A673 (cell line): ENCODE measurements around the gene MEIKIN. TPM values are rescaled to one million over a fixed set of nuclear protein-coding genes. Genes with fewer than 3 reads are reported as not detected.

Experiments used
- BruUV-seq: library from RNA; stranded (reverse); fragments of 400-500 nt; replicated peaks from 2 replicates; lab custom pipeline; 2021; lab: Mats Ljungman, UMichigan
- CTCF ChIA-PET: fragments of 300-600 bp; sonication (Branson Sonifier 250); formaldehyde crosslinking; loops from one replicate; lab custom pipeline; 2022; ENCODE audit warnings: antibody characterized with exemption; lab: Charles Lee
- POLR2A ChIA-PET: fragments of 300-600 bp; sonication (Branson Sonifier 250); formaldehyde crosslinking; loops from one replicate; lab custom pipeline; 2022; ENCODE audit warnings: antibody characterized with exemption; ENCODE audit not compliant: low non-redundant PET; lab: Charles Lee
- DNase-seq: peaks from one replicate; pipeline ENCODE4 v3.0.0-alpha.2; 2015; ENCODE audit warnings: low spot score
- H3K27ac ChIP-seq: fragments of 200-600 bp; sonication (generic); 2 replicates; pipeline ENCODE4 v1.5.1; 2016; ENCODE audit warnings: mixed run types, low read depth, mild to moderate bottlenecking, mixed read lengths, antibody characterized with exemption, low read length; ENCODE audit not compliant: poor library complexity, severe bottlenecking
- H3K27me3 ChIP-seq: fragments of 200-600 bp; sonication (generic); replicated peaks from 2 replicates; pipeline ENCODE4 v1.6.1; 2017; ENCODE audit warnings: mixed run types, low read depth, mild to moderate bottlenecking, mixed read lengths, antibody characterized with exemption, low read length; ENCODE audit not compliant: insufficient read depth, poor library complexity
- H3K36me3 ChIP-seq: fragments of 200-600 bp; sonication (generic); 2 replicates; pipeline ENCODE4 v1.6.1; 2016; ENCODE audit warnings: mixed run types, mild to moderate bottlenecking, mixed read lengths, antibody characterized with exemption, low read length; ENCODE audit not compliant: insufficient read depth, poor library complexity, severe bottlenecking
- H3K4me1 ChIP-seq: fragments of 200-600 bp; sonication (generic); 2 replicates; pipeline ENCODE4 v1.6.1; 2017; ENCODE audit warnings: mixed run types, mild to moderate bottlenecking, mixed read lengths, antibody characterized with exemption, low read length; ENCODE audit not compliant: insufficient read depth, poor library complexity, severe bottlenecking
- H3K4me3 ChIP-seq: fragments of 200-600 bp; sonication (generic); 2 replicates; pipeline ENCODE4 v1.5.1; 2016; ENCODE audit warnings: low read depth, mixed run types, mild to moderate bottlenecking, mixed read lengths, low read length; ENCODE audit not compliant: poor library complexity, severe bottlenecking
- H3K9me3 ChIP-seq: fragments of 200-600 bp; sonication (generic); 2 replicates; pipeline ENCODE4 v1.6.1; 2016; ENCODE audit warnings: mixed run types, low read depth, mild to moderate bottlenecking, mixed read lengths, antibody characterized with exemption, low read length; ENCODE audit not compliant: poor library complexity, severe bottlenecking
- EZH2 ChIP-seq: fragments of 200-600 bp; sonication (generic); IDR thresholded peaks from 2 replicates; pipeline ENCODE4 v1.6.1; 2017; ENCODE audit warnings: borderline replicate concordance, low read depth, mild to moderate bottlenecking, mixed read lengths, antibody characterized with exemption, low read length; ENCODE audit not compliant: poor library complexity, severe bottlenecking
- intact Hi-C: fragments of 100-400 bp; cut with micrococcal nuclease; formaldehyde crosslinking; loops from one replicate; pipeline ENCODE4 v1.10.0; 2022; ENCODE audit not compliant: unreplicated experiment
- total RNA-seq: library from RNA; stranded (reverse); gene quantifications from 2 replicates; pipeline ENCODE4 v1.2.3, GENCODE V29; 2021
- TF ChIP-seq, protein P1 (sequence below): fragments of 300-800, 200-600 bp; sonication (generic); conservative IDR thresholded peaks from 2 replicates; pipeline ENCODE4 v1.5.1; 2017; ENCODE audit warnings: low read depth, mild to moderate bottlenecking, antibody characterized with exemption, low read length, moderate library complexity, mixed read lengths

Gene MEIKIN
- total RNA-seq, 1 experiment from 2014 or later = not detected

DNA sequence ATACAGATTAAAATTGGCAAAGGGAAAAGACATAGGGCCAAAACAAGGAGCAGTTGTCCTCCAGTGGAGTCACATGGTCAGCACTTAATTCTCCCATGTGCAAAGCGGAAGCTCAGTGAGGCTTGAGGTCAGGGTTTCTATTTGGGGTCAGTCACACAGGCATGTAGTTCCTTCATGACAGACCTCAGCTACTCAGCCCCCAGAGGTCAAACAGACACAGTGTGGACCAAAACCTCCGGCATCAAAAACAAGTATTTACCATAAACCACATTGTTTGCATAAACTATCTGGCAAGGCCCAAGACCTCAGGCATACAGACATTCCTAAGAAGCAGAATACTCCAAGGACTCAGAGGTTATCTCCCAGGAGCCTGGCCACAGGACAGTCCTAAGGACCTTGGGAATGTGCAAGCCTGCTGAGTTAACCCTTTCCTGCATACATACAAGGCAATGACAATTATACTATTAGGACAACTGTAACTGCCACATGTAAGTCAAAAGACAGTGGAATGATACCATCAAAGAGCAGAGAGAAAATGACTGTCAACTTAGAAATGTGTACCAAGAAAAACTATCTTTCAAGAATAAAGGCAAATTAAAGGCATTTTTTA is 120.0 kb downstream of the MEIKIN start:
- BruUV-seq = no TSS peak
- Histone ChIP-seq H3K4me1 (no peaks in the 10 kb centered on the region), H3K36me3 (no peaks in the 10 kb centered on the region), H3K9me3 (no peaks in the 10 kb centered on the region), H3K4me3 (no peak overlapping the region), H3K27me3 (peaks cover 6% of the 10 kb centered on the region), H3K27ac (no peak overlapping the region)
- ChIA-PET CTCF (no interaction called here), POLR2A (no interaction called here)
- DNase-seq = no peak
- intact Hi-C loops = no loop called here
- TF ChIP-seq EZH2 = no peak
- TF ChIP-seq, protein P1, sequence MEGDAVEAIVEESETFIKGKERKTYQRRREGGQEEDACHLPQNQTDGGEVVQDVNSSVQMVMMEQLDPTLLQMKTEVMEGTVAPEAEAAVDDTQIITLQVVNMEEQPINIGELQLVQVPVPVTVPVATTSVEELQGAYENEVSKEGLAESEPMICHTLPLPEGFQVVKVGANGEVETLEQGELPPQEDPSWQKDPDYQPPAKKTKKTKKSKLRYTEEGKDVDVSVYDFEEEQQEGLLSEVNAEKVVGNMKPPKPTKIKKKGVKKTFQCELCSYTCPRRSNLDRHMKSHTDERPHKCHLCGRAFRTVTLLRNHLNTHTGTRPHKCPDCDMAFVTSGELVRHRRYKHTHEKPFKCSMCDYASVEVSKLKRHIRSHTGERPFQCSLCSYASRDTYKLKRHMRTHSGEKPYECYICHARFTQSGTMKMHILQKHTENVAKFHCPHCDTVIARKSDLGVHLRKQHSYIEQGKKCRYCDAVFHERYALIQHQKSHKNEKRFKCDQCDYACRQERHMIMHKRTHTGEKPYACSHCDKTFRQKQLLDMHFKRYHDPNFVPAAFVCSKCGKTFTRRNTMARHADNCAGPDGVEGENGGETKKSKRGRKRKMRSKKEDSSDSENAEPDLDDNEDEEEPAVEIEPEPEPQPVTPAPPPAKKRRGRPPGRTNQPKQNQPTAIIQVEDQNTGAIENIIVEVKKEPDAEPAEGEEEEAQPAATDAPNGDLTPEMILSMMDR = no peak

DNA sequence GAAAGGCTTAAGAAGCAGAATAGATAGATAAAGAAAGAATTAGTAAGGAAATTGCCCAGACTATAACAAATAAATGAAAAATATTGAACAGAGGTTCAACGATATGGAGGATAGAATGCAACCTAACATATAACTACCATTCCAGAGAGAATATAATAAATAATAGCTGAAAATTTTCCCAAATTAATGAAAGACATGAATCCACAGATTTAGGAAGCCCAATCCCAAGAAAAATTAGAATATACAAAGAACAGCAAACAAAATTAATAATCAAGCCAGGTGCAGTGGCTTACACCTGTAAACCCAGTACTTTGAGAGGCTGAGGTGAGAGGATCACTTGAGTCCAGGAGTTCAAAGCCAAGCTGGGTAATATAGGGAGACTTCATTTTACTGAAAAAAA is 120.8 kb downstream of the MEIKIN start:
- no peak for DNase-seq
- intact Hi-C loops = no loop called here
- Histone ChIP-seq H3K4me3 (no peak overlapping the region), H3K4me1 (no peaks in the 10 kb centered on the region), H3K27me3 (peaks cover 6% of the 10 kb centered on the region), H3K27ac (no peak overlapping the region), H3K36me3 (no peaks in the 10 kb centered on the region), H3K9me3 (no peaks in the 10 kb centered on the region)
- BruUV-seq = no TSS peak
- ChIA-PET CTCF (no interaction called here), POLR2A (no interaction called here)
- TF ChIP-seq, protein P1 = no peak
- TF ChIP-seq EZH2 = no peak

DNA sequence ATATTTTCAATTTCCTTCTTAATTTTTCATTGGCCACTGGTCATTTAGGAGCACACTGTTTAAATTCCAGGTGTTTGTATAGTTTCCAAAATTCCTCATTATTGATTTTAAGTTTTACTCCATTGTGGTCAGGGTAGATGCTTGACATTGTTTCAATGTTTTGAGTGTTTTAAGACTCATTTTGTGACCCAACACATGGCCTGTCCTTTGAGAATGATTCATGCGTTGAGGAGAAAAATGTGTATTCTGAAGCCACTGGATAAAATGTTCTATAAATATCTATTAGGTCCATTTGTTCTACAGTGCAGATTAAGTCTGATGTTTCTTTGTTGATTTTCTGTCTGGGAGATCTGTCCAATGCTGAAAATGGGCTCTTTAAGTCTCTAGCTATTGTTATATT is 124.2 kb downstream of the MEIKIN start:
- DNase-seq = no peak
- H3K36me3 ChIP-seq = no peaks in the 10 kb centered on the region
- ChIA-PET CTCF (no interaction called here), POLR2A (no interaction called here)
- H3K27ac ChIP-seq = no peak overlapping the region
- H3K4me1 ChIP-seq = no peaks in the 10 kb centered on the region
- intact Hi-C loops = no loop called here
- no peak for TF ChIP-seq EZH2
- TF ChIP-seq, protein P1 = no peak
- BruUV-seq = no TSS peak
- H3K27me3 ChIP-seq = no peaks in the 10 kb centered on the region
- no peaks in the 10 kb centered on the region for H3K9me3 ChIP-seq
- H3K4me3 ChIP-seq = no peak overlapping the region
